GM12875 (cell line): ENCODE measurements around the gene CD2AP.
"Not testable (repeated sequence)": the region's sequence is repeated elsewhere in the genome, so short reads cannot be mapped to it uniquely, and the experiment has no call there.

ENCODE experiments used
- H3K4me3 ChIP-seq: one replicate; pipeline ENCODE4 v1.5.1; 2011; ENCODE audit warnings: low read depth, low read length, control low read depth
- TF ChIP-seq, protein P1 (sequence below): IDR thresholded peaks from 2 replicates; pipeline ENCODE4 v1.5.1; 2011; ENCODE audit warnings: low read depth, mild to moderate bottlenecking, control low read depth, inconsistent platforms, low read length, moderate library complexity, borderline replicate concordance; ENCODE audit not compliant: insufficient read depth

The CD2AP gene

DNA sequence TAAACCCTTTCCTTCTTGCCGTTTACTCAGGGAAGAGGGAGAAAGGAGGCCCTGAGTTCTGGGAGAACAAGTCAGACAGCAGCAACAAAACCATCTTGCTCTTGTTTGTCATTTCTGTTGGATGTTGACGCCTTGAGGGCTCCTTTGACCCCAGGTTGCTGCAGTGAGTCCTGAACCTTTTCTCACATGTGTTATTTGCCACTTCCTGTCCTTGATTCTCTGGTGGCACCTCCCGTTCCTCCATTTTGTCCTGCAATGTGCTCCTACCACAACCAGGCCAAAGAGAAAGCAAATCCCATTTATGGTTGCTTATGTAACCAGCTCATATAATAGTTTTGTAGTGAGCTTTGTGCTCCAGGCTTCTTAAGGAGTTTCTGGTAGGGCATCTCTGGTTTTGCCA is 154.2 kb downstream of the CD2AP start:
- H3K4me3 ChIP-seq, result no peak overlapping the region
- TF ChIP-seq, protein P1, sequence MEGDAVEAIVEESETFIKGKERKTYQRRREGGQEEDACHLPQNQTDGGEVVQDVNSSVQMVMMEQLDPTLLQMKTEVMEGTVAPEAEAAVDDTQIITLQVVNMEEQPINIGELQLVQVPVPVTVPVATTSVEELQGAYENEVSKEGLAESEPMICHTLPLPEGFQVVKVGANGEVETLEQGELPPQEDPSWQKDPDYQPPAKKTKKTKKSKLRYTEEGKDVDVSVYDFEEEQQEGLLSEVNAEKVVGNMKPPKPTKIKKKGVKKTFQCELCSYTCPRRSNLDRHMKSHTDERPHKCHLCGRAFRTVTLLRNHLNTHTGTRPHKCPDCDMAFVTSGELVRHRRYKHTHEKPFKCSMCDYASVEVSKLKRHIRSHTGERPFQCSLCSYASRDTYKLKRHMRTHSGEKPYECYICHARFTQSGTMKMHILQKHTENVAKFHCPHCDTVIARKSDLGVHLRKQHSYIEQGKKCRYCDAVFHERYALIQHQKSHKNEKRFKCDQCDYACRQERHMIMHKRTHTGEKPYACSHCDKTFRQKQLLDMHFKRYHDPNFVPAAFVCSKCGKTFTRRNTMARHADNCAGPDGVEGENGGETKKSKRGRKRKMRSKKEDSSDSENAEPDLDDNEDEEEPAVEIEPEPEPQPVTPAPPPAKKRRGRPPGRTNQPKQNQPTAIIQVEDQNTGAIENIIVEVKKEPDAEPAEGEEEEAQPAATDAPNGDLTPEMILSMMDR, result no peak

DNA sequence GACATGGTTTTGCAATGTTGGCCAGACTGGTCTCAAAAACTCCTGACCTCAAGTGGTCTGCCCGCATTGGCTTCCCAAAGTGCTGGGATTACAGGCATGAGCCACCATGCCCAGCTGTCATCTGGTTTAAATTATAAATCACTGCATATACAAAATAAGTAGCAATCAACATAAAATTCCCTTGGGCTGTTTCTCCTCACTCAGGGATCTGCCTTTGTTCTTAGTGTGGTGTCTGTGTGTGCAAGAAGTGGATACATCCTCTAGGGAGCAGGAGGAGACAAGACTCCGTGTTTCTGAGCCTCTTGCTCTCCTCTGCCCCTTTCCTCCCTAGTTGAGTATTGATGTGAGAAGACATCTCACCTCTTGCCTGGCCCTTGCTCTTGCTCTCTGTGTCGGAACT is 155.6 kb downstream of the CD2AP start:
- TF ChIP-seq, protein P1, result no peak
- no peak overlapping the region for H3K4me3 ChIP-seq

DNA sequence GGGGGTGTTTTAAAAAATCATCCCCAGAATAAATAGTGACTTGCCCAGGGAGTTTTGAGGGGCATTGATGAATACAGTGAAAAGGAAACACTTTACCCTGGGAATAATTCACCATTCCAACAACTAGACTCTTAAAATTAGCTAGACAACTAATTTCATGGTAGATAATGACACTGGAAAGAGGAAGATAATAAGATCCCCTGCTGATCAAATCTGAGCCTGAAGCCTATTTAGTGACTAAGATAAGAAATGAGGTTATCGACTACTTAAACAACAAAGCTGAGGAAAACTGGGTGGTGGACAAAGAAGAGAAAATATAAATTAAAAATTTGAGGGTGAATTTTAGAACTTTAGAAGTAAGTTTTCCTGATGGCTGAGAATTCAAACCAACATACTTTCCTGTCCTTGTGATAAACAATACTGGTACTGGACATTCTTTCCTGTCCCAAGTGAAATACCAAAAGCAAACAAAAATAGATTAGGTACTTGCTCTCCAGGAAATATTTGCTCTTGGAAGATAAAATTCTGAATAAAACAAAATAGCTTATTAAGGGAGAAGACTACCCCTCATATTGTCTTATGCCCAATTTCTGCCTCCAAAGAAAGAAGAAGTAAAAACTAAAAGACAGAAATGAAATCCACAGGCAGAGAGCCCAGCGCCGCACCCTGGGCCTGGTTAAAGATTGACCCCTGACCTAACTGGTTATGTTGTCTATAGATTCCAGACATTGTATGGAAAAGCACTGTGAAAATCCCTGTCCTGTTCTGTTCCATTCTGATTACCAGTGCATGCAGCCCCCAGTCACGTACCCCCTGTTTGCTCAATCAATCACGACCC is 156.8 kb downstream of the CD2AP start:
- TF ChIP-seq, protein P1, result no peak
- H3K4me3 ChIP-seq, result no peak overlapping the region

DNA sequence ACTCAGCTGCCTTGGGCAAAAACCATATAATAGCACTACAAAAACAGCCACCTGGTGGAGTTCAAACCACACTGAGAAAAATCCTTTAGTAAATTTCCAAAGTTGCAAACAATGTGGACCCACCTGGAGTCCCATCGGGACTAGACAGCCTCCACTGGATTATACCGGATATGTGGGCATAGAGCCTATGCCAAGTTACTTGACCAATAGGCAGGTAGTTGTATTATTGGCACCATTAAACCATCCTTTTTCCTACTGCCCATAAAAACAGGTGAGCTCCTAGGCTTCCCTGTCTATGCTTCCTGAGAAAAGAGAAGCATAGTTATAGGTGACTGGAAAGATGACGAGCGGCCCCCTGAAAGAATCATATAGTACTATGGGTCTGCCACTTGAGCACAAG is 169.1 kb downstream of the CD2AP start:
- no peak overlapping the region for H3K4me3 ChIP-seq
- TF ChIP-seq, protein P1, result no peak

DNA sequence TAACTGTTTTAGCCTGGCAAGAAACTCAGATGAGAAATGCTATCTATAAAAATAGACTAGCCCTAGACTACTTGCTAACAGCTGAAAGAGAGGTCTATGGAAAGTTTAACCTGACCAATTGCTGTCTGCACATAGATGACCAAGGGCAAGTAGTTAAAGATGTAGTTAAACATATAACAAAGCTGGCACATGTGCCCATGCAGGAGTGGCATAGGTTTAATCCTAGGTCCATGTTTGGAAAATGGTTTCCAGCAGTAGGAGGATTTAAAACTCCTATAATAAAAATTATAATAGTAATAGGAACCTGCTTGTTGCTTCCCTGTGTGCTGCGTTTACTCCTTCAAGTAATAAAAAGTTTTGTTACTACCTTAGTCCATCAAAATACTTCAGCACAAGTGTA is 169.6 kb downstream of the CD2AP start:
- TF ChIP-seq, protein P1, result no peak
- no peak overlapping the region for H3K4me3 ChIP-seq

DNA sequence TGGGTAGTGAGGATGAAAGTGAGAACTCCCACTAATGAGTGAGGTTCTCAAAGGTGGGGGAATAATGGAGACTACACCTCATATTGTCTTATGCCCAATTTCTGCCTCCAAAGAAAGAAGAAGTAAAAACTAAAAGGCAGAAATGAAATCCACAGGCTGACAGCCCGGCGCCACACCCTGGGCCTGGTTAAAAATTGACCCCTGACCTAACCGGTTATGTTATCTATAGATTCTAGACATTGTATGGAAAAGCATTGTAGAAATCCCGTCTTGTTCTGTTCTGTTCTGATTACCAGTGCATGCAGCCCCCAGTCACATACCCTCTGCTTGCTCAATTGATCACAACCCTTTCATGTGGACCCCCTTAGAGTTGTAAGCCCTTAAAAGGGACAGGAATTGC is 170.0 kb downstream of the CD2AP start:
- H3K4me3 ChIP-seq, result not testable (repeated sequence)

DNA sequence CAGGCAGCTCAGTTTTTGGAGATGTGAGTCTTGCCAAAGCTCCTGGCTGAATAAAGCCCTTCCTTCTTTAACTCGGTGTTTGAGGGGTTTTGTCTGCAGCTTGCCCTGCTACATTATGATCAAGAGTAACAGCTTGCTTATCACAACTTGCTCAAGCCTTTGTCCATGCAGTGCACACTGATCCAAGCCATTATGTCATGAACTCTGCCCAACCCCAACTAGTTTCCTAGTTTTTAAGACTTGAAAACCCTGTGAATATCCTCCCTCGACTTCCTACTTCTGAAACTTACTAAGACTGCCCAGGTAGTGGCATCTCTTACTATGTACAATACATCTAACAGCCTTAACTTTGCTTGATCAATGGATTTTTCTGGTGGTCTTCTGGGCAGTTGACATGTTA is 170.4 kb downstream of the CD2AP start:
- H3K4me3 ChIP-seq, result no peak overlapping the region
- TF ChIP-seq, protein P1, result no peak
